GM10266 (cell line): ENCODE results near the gene VSX1.

Experiments used
- DNase-seq: peaks from one replicate; pipeline ENCODE4 v3.0.0; 2012; ENCODE audit errors: extremely low spot score
- TF ChIP-seq, protein P1 (sequence below): IDR thresholded peaks from 2 replicates; pipeline ENCODE4 v1.5.1; 2012; ENCODE audit warnings: mild to moderate bottlenecking, low read depth; ENCODE audit not compliant: control insufficient read depth, insufficient read depth; ENCODE audit errors: missing control alignments

Gene VSX1

GRCh38 chr20:25073544-25073943 lies 8.4 kb downstream of the VSX1 start:
- no peak for DNase-seq
- TF ChIP-seq, protein P1, sequence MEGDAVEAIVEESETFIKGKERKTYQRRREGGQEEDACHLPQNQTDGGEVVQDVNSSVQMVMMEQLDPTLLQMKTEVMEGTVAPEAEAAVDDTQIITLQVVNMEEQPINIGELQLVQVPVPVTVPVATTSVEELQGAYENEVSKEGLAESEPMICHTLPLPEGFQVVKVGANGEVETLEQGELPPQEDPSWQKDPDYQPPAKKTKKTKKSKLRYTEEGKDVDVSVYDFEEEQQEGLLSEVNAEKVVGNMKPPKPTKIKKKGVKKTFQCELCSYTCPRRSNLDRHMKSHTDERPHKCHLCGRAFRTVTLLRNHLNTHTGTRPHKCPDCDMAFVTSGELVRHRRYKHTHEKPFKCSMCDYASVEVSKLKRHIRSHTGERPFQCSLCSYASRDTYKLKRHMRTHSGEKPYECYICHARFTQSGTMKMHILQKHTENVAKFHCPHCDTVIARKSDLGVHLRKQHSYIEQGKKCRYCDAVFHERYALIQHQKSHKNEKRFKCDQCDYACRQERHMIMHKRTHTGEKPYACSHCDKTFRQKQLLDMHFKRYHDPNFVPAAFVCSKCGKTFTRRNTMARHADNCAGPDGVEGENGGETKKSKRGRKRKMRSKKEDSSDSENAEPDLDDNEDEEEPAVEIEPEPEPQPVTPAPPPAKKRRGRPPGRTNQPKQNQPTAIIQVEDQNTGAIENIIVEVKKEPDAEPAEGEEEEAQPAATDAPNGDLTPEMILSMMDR = no peak

- DNase-seq = no peak
- TF ChIP-seq, protein P1 = no peak
These were observed 9.6 kb downstream of the VSX1 start for GRCh38 chr20:25072226-25072811.

- TF ChIP-seq, protein P1 = no peak
- DNase-seq = no peak
These were observed 10.2 kb downstream of the VSX1 start for GRCh38 chr20:25071734-25072133.

GRCh38 chr20:25070821-25071473 lies 11.0 kb downstream of the VSX1 start:
- TF ChIP-seq, protein P1 = no peak
- no peak for DNase-seq

DNA sequence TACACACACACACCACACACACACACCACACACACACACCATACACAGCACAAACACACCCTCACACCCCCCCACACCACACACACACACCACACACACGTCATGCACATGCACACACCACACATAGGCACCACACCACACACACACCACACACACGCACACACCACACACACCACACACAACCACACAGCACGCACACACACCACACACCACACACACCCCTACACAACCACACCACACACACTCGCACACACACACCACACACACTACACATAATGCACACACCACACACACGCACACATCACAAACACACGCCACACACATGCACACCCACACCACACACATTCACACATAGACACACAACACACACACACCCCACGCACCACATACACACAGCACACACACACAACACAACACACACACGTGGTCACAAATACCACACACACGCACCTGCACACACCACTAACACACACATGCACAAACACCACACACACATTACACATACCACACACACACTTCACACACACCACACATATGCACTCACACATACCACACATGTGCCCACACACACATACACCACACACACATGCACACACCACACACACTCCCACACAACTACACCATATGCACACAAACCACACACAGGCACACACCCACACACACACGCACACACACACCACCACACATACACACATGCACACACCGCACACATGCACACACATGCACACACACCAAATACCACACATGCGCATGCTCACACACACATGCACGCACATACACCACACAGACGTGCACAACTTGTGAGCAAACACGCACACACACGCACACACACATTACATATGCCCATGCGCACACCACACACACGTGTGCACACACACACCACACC lies 14.6 kb downstream of the VSX1 start:
- TF ChIP-seq, protein P1 = no peak
- DNase-seq = no peak

- TF ChIP-seq, protein P1 = no peak
- no peak for DNase-seq
These were observed 15.6 kb downstream of the VSX1 start for GRCh38 chr20:25066386-25066785.

DNA sequence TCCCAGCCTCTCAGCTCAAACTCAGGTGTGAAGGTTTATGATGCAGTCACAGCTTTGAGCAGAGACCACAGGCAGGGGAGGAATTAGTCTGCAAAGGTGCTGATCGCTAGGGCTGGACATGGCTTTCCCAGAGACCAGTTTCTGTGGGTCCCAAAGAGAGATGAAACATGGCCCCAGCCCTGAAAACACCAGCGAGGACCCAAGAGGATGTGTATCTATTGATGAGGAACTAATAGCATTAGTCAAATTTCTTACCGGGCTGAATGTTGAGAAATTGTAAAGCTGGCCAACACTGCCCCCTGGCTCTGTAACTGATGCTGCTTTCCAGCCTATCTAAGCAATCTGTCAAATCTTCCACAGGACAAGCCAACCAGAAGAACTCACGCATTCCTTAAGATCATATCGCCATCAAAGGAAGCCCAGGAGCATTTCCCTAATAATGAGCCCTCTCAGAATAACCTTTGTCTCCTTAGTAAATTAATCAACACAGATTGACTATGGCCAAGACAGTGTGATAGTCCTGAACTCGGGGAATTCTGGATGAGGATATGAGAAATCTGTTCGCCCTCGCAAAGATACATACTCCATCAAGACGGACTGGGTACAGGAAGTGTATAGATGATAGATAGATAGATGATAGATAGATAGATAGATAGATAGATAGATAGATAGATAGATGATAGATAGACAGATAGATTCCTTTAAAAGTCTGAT lies 16.2 kb downstream of the VSX1 start:
- TF ChIP-seq, protein P1 = peak; percentile 81
- DNase-seq = peak; percentile 63
